Measurements from ENCODE around the gene PCP2.

- TF ChIP-seq CTCF (IDR thresholded peaks at IDR 0.05) = no peak
- no peak for TF ChIP-seq POLR2AphosphoS5 (IDR thresholded peaks at IDR 0.05; ENCODE audit: low read depth, low read length)
- no peak for TF ChIP-seq REST (IDR thresholded peaks at IDR 0.05; ENCODE audit: insufficient read depth in 1 of 2, low read depth in 2 of 2, low read length in 1 of 2)
- no peak for TF ChIP-seq SIN3A (IDR thresholded peaks at IDR 0.05; ENCODE audit: borderline replicate concordance, insufficient read depth, low read depth, low read length)
These were observed 25.5 kb downstream of the PCP2 start for GRCh38 chr19:7607874-7608560.
